T-helper 9 cell (primary cell): ENCODE results near the gene RUNDC3A.

Source experiments
- DNase-seq: peaks from one replicate; pipeline ENCODE4 v3.0.0-alpha.2; 2020

Gene RUNDC3A

GRCh38 chr17:44284024-44284400 lies 24.4 kb upstream of the RUNDC3A start:
- DNase-seq, result no peak

- DNase-seq, result no peak
Observed at GRCh38 chr17:44287651-44288050, 20.8 kb upstream of the RUNDC3A start.

- no peak for DNase-seq
Observed at GRCh38 chr17:44293509-44294226, 14.7 kb upstream of the RUNDC3A start.

GRCh38 chr17:44297975-44298374 lies 10.4 kb upstream of the RUNDC3A start:
- no peak for DNase-seq

- DNase-seq, result no peak
Observed at GRCh38 chr17:44304651-44305050, 3.8 kb upstream of the RUNDC3A start.

GRCh38 chr17:44307387-44308186 lies 814 bp upstream of the RUNDC3A start:
- no peak for DNase-seq

- no peak for DNase-seq
Observed at GRCh38 chr17:44308865-44309264, 464 bp downstream of the RUNDC3A start.

- no peak for DNase-seq
Observed at GRCh38 chr17:44309472-44309871, 1.1 kb downstream of the RUNDC3A start.

GRCh38 chr17:44310188-44310587 lies 1.8 kb downstream of the RUNDC3A start:
- DNase-seq, result no peak

GRCh38 chr17:44310609-44311376 lies 2.4 kb downstream of the RUNDC3A start:
- DNase-seq, result no peak

GRCh38 chr17:44311562-44312181 lies 3.3 kb downstream of the RUNDC3A start:
- no peak for DNase-seq

GRCh38 chr17:44312396-44313104 lies 4.1 kb downstream of the RUNDC3A start:
- DNase-seq, result no peak

- DNase-seq, result no peak
Observed at GRCh38 chr17:44314031-44314430, 5.6 kb downstream of the RUNDC3A start.

- DNase-seq, result no peak
Observed at GRCh38 chr17:44314524-44314868, 6.1 kb downstream of the RUNDC3A start.

GRCh38 chr17:44314869-44315661 lies 6.7 kb downstream of the RUNDC3A start:
- peak; percentile 14 for DNase-seq

- no peak for DNase-seq
Observed at GRCh38 chr17:44315760-44316731, 7.6 kb downstream of the RUNDC3A start.

GRCh38 chr17:44317545-44317944 lies 9.1 kb downstream of the RUNDC3A start:
- no peak for DNase-seq

GRCh38 chr17:44318077-44318892 lies 9.9 kb downstream of the RUNDC3A start:
- DNase-seq, result no peak

GRCh38 chr17:44320066-44320465 lies 11.7 kb downstream of the RUNDC3A start:
- DNase-seq, result no peak
